Body of pancreas (tissue), 4 donors: Measurements from ENCODE around the gene SH3RF2. TPM values are rescaled to one million over a fixed set of nuclear protein-coding genes. Genes with fewer than 3 reads are reported as not detected.

ENCODE experiments used
- ATAC-seq: fragments of 150-250 bp; one replicate; pipeline ENCODE4 v1.9.1; 2016
- DNase-seq, 4 donors: peaks; one replicate each; pipeline ENCODE4 v3.0.0-alpha.2; 2019
- H3K27ac ChIP-seq, 4 donors: fragments of 200-600 bp; sonication (generic); 1 replicate in 3 of 4; 2 replicates in 1 of 4; pipeline versions ENCODE4 v1.5.1 to v1.6.1; 2016 to 2019; ENCODE audit warnings: mild to moderate bottlenecking in 1 of 4, mixed read lengths in 1 of 4, moderate library complexity in 1 of 4
- H3K27me3 ChIP-seq, 2 donors: fragments of 200-600 bp; sonication (generic); one replicate each; pipeline ENCODE4 v1.6.0; 2016; ENCODE audit warnings: mild to moderate bottlenecking in 1 of 2
- H3K36me3 ChIP-seq, 2 donors: fragments of 200-600 bp; sonication (generic); replicated peaks in 1 of 2; 2 replicates each; pipeline ENCODE4 v1.5.1; 2016; ENCODE audit warnings: low read depth in 2 of 2; ENCODE audit not compliant: insufficient read depth in 1 of 2
- H3K4me1 ChIP-seq: fragments of 200-600 bp; sonication (generic); one replicate; pipeline ENCODE4 v1.6.0; 2016
- H3K4me3 ChIP-seq, 2 donors: fragments of 200-600 bp; sonication (generic); 1 replicate in 1 of 2; 2 replicates in 1 of 2; pipeline ENCODE4 v1.5.1; 2016 to 2019
- H3K9me3 ChIP-seq, 3 donors: fragments of 200-600 bp; sonication (generic); 1 replicate in 2 of 3; 2 replicates in 1 of 3; pipeline ENCODE4 v1.5.1; 2016
- POLR2A ChIP-seq, 3 donors: fragments of 450-650 bp; IDR thresholded peaks; one replicate each; pipeline ENCODE4 v1.6.1; 2016; ENCODE audit warnings: antibody characterized with exemption in 3 of 3, mild to moderate bottlenecking in 2 of 3
- WGBS, 2 donors: methylation state at CpG; one replicate each; pipeline ENCODE4 v1.1.5; 2017; 5-methylcytosine and 5-hydroxymethylcytosine counted together
- intact Hi-C: fragments of 100-400 bp; cut with DNase I; formaldehyde crosslinking; loops from one replicate; pipeline ENCODE4 v1.15.1; 2023
- total RNA-seq, 2 donors: library from RNA; depleted of rRNA; stranded (reverse); fragments of >200 nt; gene quantifications; one replicate each; pipeline ENCODE4 v1.1.0, GENCODE V29; 2016
- TF ChIP-seq, protein P1 (sequence below), 7 experiments: fragments of 450-650 bp in 4 of 7; fragments of 200-600 bp in 3 of 7; sonication (generic) in 3 of 7; IDR thresholded peaks; one replicate each; pipeline ENCODE4 v1.5.1; 2016 to 2019; ENCODE audit warnings: antibody characterized with exemption in 7 of 7

The SH3RF2 gene
- total RNA-seq, 2 donors from 2014 or later: 14.8 to 25.7 TPM

DNA sequence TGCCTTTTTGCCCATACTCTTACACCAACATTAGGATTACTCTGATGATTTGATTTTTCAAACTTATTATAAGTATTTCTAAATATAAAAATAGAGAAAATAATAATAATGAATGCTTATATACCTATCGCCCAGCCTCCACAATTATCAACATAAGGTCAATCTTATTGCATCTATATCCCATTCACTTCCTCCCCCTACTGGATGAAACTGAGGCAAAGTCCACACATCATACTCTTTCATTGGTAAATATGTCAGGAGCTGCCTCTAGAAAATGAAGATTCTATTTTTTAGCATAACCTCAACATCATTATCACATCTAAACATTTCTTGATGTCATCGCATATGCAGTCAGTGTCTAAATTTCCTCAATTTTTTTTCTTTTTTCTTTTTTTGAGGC is 44.3 kb downstream of the SH3RF2 start:
- Histone ChIP-seq H3K27me3 (no peaks in the 10 kb centered on the region), H3K4me1 (peaks cover 72% of the 10 kb centered on the region), H3K27ac (peak overlapping the region in 1 of 4 donors; percentile 85), H3K36me3 (no peaks in the 10 kb centered on the region), H3K9me3 (no peaks in the 10 kb centered on the region), H3K4me3 (no peak overlapping the region)
- DNase-seq (no peak), ATAC-seq (no peak)
- TF ChIP-seq POLR2A (IDR thresholded peaks at IDR 0.05): no peak
- TF ChIP-seq, protein P1, sequence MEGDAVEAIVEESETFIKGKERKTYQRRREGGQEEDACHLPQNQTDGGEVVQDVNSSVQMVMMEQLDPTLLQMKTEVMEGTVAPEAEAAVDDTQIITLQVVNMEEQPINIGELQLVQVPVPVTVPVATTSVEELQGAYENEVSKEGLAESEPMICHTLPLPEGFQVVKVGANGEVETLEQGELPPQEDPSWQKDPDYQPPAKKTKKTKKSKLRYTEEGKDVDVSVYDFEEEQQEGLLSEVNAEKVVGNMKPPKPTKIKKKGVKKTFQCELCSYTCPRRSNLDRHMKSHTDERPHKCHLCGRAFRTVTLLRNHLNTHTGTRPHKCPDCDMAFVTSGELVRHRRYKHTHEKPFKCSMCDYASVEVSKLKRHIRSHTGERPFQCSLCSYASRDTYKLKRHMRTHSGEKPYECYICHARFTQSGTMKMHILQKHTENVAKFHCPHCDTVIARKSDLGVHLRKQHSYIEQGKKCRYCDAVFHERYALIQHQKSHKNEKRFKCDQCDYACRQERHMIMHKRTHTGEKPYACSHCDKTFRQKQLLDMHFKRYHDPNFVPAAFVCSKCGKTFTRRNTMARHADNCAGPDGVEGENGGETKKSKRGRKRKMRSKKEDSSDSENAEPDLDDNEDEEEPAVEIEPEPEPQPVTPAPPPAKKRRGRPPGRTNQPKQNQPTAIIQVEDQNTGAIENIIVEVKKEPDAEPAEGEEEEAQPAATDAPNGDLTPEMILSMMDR (IDR thresholded peaks at IDR 0.05): peak in 5 of 7 experiments; percentile 26 to 39 (median 30)
- intact Hi-C loops: no loop called here
- WGBS, 2 donors: 80 to 83% methylated on average over 2 of the region's 2 CpGs

DNA sequence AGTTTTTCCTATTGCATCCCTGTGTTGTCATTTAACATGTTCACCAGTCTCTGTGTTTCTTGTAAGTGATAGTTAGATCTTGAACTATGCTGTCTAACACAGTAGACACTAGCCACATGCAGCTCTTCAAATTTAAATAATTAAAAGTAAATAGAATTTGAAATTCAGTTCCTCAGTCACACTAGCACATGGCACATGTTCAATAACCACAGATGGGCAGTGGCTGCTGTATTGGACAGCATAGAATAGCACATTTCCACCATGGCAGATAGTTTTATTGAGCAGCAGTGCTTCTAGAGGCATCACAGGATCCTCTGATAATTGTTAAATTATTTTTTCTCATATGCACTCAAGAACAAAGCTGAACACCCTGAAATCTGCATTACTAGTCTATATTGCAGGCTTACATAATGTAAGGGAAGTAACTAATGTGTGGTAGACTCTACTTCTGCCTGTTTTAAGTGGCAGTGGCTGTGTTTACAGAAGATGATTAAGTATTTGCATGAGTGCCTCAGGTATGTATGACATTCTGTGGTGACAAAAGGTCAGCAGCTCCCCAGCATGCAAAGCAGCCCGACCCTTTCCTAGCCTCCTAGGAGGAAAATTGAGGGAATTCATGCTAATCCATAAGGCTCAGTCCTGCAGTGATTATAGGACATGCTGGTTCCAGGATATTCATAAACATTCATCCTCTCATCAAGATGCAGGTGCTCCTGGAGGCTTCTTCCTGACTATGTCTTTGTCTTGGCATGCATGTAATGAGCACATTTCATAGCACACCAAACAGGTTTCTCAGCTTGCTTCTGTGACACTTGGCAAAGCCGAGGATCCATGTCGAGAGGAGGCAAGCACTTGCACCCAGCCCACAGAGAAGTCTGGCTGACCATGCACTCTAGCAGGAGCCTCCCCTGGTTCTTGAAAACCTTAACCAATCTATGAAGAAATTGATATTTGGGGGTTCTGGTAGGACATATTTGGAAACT is 45.5 kb downstream of the SH3RF2 start:
- Histone ChIP-seq H3K27ac (peak overlapping the region in 2 of 4 donors; percentile 30 to 53), H3K4me3 (no peak overlapping the region), H3K27me3 (no peaks in the 10 kb centered on the region), H3K4me1 (peaks cover 60% of the 10 kb centered on the region), H3K9me3 (no peaks in the 10 kb centered on the region), H3K36me3 (no peaks in the 10 kb centered on the region)
- ATAC-seq (no peak), DNase-seq (peak in 3 of 4 donors; percentile 26 to 39 (median 29))
- WGBS, 2 donors: 8 to 17% methylated on average over 3 of the region's 3 CpGs
- TF ChIP-seq, protein P1 (IDR thresholded peaks at IDR 0.05): no peak
- no peak for TF ChIP-seq POLR2A (IDR thresholded peaks at IDR 0.05)
- intact Hi-C loops: no loop called here

DNA sequence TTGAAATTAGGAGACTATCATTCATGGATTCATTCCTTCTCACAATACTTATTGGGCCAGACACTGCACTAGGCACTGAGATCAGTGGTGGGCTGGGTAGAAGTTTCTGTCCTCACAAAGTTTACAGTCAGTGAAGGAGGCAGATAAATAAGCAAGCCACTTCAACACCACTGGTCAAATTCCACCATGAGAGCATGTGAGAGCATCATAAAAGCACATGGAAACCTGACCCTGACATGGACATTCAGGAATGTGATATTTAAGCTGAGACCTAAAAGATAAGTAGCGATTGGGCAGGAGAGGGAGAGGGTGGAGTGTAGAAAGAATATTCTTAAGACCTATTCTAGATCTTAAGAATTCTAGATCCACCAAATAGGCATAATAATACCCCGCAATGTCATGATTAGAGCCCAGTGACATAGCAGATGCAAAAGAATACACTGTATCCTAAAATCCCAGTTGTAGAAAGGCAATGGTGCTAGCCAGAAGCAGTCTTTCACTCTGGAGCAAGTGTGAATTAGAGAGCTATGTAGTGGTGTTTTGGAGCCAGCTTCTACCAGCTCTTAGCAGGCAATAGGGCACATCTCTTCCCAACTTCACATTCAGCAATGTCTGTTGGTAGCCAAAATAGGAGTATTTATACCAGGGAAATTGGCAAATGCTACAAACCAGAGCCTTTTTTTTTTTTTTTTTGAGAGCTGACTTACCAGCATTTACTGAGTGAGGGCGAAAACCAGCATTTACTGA is 46.4 kb downstream of the SH3RF2 start:
- H3K36me3 ChIP-seq: no peaks in the 10 kb centered on the region
- H3K27me3 ChIP-seq: no peaks in the 10 kb centered on the region
- peaks cover 52% of the 10 kb centered on the region for H3K4me1 ChIP-seq
- ATAC-seq (no peak), DNase-seq (no peak)
- no peak overlapping the region for H3K27ac ChIP-seq
- WGBS, 2 donors: 57 to 74% methylated on average over 3 of the region's 3 CpGs
- H3K9me3 ChIP-seq: no peaks in the 10 kb centered on the region
- H3K4me3 ChIP-seq: no peak overlapping the region
- intact Hi-C loops: no loop called here
- TF ChIP-seq, protein P1 (IDR thresholded peaks at IDR 0.05): no peak

DNA sequence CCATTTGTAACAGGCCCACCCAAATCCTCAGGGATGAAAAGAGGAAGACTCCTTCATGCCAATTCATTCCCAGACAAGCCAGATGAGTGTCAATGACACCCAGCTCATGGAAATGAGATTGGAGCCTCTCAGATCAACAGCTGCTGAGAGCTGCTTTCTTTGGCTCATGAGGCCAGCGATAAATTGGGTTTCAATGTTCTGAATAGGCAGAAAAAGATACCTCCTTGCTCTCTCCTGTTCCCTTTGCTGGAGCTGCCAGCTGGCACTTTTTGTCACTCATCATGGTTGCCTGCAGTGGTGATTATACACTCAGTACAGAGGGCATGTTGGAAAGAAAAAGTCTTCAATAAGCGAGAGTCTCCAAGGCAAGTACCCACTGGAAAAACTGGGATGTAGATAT is 47.1 kb downstream of the SH3RF2 start:
- no peaks in the 10 kb centered on the region for H3K9me3 ChIP-seq
- intact Hi-C loops: no loop called here
- no peak for DNase-seq
- no peak for TF ChIP-seq POLR2A (IDR thresholded peaks at IDR 0.05)
- TF ChIP-seq, protein P1 (IDR thresholded peaks at IDR 0.05): no peak
- no peaks in the 10 kb centered on the region for H3K27me3 ChIP-seq
- H3K36me3 ChIP-seq: no peaks in the 10 kb centered on the region
- H3K27ac ChIP-seq: no peak overlapping the region
- no peak overlapping the region for H3K4me3 ChIP-seq
- peaks cover 44% of the 10 kb centered on the region for H3K4me1 ChIP-seq
- WGBS, 2 donors: 92 to 100% methylated on average over 2 of the region's 2 CpGs
- no peak for ATAC-seq
